OCI-LY7 (cell line): ENCODE results near the gene RIN3. TPM values are rescaled to one million over a fixed set of nuclear protein-coding genes. Genes with fewer than 3 reads are reported as not detected.

Source experiments
- BruUV-seq: library from RNA; stranded (reverse); fragments of 400-500 nt; replicated peaks from 2 replicates; lab custom pipeline; 2021; lab: Mats Ljungman, UMichigan
- CTCF ChIA-PET: fragments of 300-600 bp; sonication (Branson Sonifier 250); formaldehyde crosslinking; loops from one replicate; lab custom pipeline; 2022; ENCODE audit warnings: antibody characterized with exemption; ENCODE audit not compliant: unreplicated experiment; lab: Charles Lee
- POLR2A ChIA-PET: fragments of 300-600 bp; sonication (Branson Sonifier 250); formaldehyde crosslinking; loops from one replicate; lab custom pipeline; 2022; ENCODE audit warnings: antibody characterized with exemption; lab: Charles Lee
- DNase-seq: peaks from one replicate; pipeline ENCODE4 v3.0.0-alpha.2; 2015; ENCODE audit warnings: low spot score
- H2AFZ ChIP-seq: fragments of 200-600 bp; sonication (generic), shearing (Covaris generic); 2 replicates; pipeline ENCODE4 v1.6.1; 2014; ENCODE audit warnings: mild to moderate bottlenecking, antibody characterized with exemption, low read length, moderate library complexity
- H3K27ac ChIP-seq: fragments of 200-600 bp; sonication (generic); 2 replicates; pipeline ENCODE4 v1.5.1; 2014; ENCODE audit warnings: mixed run types, low read depth, mild to moderate bottlenecking, moderate library complexity, low read length, inconsistent platforms; ENCODE audit not compliant: poor library complexity, severe bottlenecking
- H3K36me3 ChIP-seq: fragments of 200-600 bp; sonication (generic); 2 replicates; pipeline ENCODE4 v1.6.1; 2014; ENCODE audit warnings: mild to moderate bottlenecking, antibody characterized with exemption, low read length, moderate library complexity, mixed read lengths; ENCODE audit not compliant: insufficient read depth
- H3K4me1 ChIP-seq: fragments of 200-600 bp; sonication (generic); 2 replicates; pipeline ENCODE4 v1.5.1; 2014; ENCODE audit warnings: mild to moderate bottlenecking, low read length; ENCODE audit not compliant: insufficient read depth, poor library complexity, severe bottlenecking
- H3K4me2 ChIP-seq: fragments of 200-600 bp; sonication (generic); 2 replicates; pipeline ENCODE4 v1.6.1; 2014; ENCODE audit warnings: mild to moderate bottlenecking, low read length
- H3K4me3 ChIP-seq: fragments of 200-600 bp; sonication (generic); 2 replicates; pipeline ENCODE4 v1.5.1; 2014; ENCODE audit warnings: mild to moderate bottlenecking, low read depth, low read length; ENCODE audit not compliant: poor library complexity, severe bottlenecking
- H3K79me2 ChIP-seq: fragments of 200-600 bp; sonication (generic); 2 replicates; pipeline ENCODE4 v1.6.1; 2016; ENCODE audit warnings: low read depth, mild to moderate bottlenecking, low read length, moderate library complexity, mixed read lengths; ENCODE audit not compliant: insufficient read depth
- H3K9me2 ChIP-seq: fragments of 200-600 bp; sonication (generic); 2 replicates; pipeline ENCODE4 v1.6.1; 2016; ENCODE audit warnings: mild to moderate bottlenecking, low read length, mixed read lengths; ENCODE audit not compliant: insufficient read depth
- H3K9me3 ChIP-seq: fragments of 200-600 bp; sonication (generic); 2 replicates; pipeline ENCODE4 v1.6.1; 2014; ENCODE audit warnings: mild to moderate bottlenecking, mixed run types, low read length, mixed read lengths
- H4K20me1 ChIP-seq: fragments of 200-600 bp; sonication (generic); 2 replicates; pipeline ENCODE4 v1.6.1; 2014; ENCODE audit warnings: mild to moderate bottlenecking, antibody characterized with exemption, low read length, moderate library complexity, mixed read lengths; ENCODE audit not compliant: insufficient read depth
- EZH2phosphoT487 ChIP-seq: fragments of 200-600 bp; sonication (generic); IDR thresholded peaks from 2 replicates; pipeline ENCODE4 v1.6.1; 2018; ENCODE audit warnings: low read depth, borderline replicate concordance, mild to moderate bottlenecking, mixed run types, antibody characterized with exemption, low read length, moderate library complexity, mixed read lengths
- intact Hi-C: fragments of 100-400 bp; cut with micrococcal nuclease; formaldehyde crosslinking; loops from one replicate; pipeline ENCODE4 v1.10.0; 2022; ENCODE audit not compliant: unreplicated experiment
- total RNA-seq, 2 experiments: library from RNA; depleted of rRNA in 1 of 2; stranded (reverse); fragments of >200 nt in 1 of 2; shearing (Covaris generic) in 1 of 2; gene quantifications; 2 replicates each; pipeline ENCODE4 v1.2.3, GENCODE V29; 2014 to 2022
- TF ChIP-seq, protein P1 (sequence below): fragments of 200-600 bp; sonication (generic); conservative IDR thresholded peaks from 2 replicates; pipeline ENCODE4 v1.5.1; 2014; ENCODE audit warnings: mild to moderate bottlenecking, antibody characterized with exemption, low read length, moderate library complexity, mixed read lengths

Gene RIN3
- total RNA-seq, 2 experiments from 2014 or later: not detected

DNA sequence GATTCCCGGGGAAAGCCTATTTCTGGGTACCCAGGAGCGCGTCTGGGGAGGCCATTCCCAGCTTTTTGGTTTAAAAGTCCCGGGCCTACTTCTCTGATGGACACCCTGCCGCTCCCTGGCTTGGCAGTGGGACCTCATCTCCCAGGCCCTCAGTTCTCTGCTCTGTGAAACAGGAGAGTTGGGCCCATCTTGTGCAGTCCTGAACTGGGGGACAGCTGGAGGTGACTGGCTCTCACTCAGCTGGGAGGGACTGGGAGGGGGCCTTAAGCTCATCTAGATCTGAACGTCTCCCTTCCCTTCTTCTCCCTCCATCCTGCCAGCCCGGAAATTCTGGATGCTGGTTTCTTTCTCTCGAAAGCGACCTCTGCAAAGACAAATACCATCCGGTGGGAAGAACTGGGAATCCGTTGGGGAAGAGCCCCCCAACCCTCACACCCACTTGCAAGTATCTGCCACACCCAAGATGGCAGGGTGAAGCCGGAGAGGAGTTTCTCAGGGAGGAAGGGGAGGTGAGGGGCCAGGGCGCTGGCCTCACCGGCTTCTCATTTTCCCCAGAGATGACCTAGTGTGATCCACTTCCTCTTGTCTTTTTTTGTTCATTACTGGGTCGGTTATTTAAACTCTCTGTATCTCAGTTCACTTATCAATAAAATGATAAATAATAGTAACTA, 1.4 kb downstream of the RIN3 start:
- DNase-seq: no peak
- Histone ChIP-seq H3K4me3 (no peak overlapping the region), H3K9me2 (no peaks in the 10 kb centered on the region), H4K20me1 (no peaks in the 10 kb centered on the region), H2AFZ (no peak overlapping the region), H3K4me2 (no peak overlapping the region), H3K79me2 (no peaks in the 10 kb centered on the region), H3K4me1 (no peaks in the 10 kb centered on the region), H3K36me3 (no peaks in the 10 kb centered on the region), H3K9me3 (no peaks in the 10 kb centered on the region), H3K27ac (no peak overlapping the region)
- BruUV-seq: no TSS peak
- POLR2A ChIA-PET: no interaction called here
- TF ChIP-seq EZH2phosphoT487: no peak
- TF ChIP-seq, protein P1, sequence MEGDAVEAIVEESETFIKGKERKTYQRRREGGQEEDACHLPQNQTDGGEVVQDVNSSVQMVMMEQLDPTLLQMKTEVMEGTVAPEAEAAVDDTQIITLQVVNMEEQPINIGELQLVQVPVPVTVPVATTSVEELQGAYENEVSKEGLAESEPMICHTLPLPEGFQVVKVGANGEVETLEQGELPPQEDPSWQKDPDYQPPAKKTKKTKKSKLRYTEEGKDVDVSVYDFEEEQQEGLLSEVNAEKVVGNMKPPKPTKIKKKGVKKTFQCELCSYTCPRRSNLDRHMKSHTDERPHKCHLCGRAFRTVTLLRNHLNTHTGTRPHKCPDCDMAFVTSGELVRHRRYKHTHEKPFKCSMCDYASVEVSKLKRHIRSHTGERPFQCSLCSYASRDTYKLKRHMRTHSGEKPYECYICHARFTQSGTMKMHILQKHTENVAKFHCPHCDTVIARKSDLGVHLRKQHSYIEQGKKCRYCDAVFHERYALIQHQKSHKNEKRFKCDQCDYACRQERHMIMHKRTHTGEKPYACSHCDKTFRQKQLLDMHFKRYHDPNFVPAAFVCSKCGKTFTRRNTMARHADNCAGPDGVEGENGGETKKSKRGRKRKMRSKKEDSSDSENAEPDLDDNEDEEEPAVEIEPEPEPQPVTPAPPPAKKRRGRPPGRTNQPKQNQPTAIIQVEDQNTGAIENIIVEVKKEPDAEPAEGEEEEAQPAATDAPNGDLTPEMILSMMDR: no peak
- CTCF ChIA-PET: no interaction called here
- intact Hi-C loops: no loop called here

DNA sequence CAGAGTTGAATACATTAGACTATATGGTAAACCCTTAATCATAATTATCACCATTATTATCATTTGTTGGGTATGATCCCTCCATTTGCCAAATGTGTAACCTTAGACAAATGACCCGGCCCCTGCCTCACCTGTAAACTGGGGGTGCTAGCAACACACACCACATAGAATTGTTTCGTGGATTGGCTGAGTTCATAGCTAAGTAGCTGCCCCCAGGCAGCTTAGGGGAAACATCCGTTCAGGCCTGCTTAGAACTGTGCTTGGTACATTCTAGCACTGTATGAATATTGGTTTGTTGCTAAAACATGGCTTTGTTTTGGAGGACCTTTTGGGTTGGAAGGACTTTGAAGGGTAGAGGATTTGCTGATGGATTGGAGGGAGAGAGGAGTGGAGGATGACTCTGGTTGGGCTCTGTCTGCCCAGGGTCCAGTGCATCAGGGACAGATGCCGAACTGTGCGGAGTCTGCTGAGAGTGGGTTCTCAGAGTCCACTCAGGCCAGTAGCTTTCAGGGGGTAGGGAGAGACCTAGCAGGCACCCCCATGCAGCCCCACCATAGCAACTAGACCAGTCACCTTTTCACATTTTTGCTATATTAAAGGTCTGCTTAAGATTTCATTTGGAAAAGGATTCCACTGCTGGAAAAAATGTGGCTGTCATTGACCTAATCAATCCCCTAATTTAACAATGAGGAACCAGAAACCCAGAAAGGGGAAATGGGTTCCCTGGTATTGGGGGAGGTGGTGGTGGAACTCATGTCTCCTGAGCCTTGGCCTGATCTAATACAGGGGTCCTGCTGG, 2.2 kb downstream of the RIN3 start:
- H3K27ac ChIP-seq: no peak overlapping the region

More for the DNA sequence above, 2.2 kb downstream of the RIN3 start:
- H3K4me3 ChIP-seq: no peak overlapping the region
- no peaks in the 10 kb centered on the region for H3K79me2 ChIP-seq
- no peaks in the 10 kb centered on the region for H3K36me3 ChIP-seq
- intact Hi-C loops: no loop called here
- H2AFZ ChIP-seq: no peak overlapping the region
- H3K9me3 ChIP-seq: no peaks in the 10 kb centered on the region
- ChIA-PET CTCF (interaction anchor here (0.6 kb wide), 1 partner anchor 1126 kb away, joined by 3 read pairs; no protein-coding TSS in a partner anchor), POLR2A (no interaction called here)
- no peaks in the 10 kb centered on the region for H3K9me2 ChIP-seq
- H3K4me2 ChIP-seq: no peak overlapping the region
- DNase-seq: no peak
- no peaks in the 10 kb centered on the region for H4K20me1 ChIP-seq
- no TSS peak for BruUV-seq
- no peak for TF ChIP-seq EZH2phosphoT487
- TF ChIP-seq, protein P1: no peak
- H3K4me1 ChIP-seq: no peaks in the 10 kb centered on the region
